ENCODE measurements around the gene TADA2B.
"Not testable (repeated sequence)": the region's sequence is repeated elsewhere in the genome, so short reads cannot be mapped to it uniquely, and the experiment has no call there.

Gene TADA2B

GRCh38 chr4:7077371-7077770 lies 34.2 kb downstream of the TADA2B start:
- no peak overlapping the region for H3K4me3 ChIP-seq (ENCODE audit: low read length)
- no peaks in the 10 kb centered on the region for H3K9me3 ChIP-seq (ENCODE audit: insufficient read depth, low read length)
- no peaks in the 10 kb centered on the region for H4K20me1 ChIP-seq (ENCODE audit: insufficient read depth, low read length)
- H3K27me3 ChIP-seq (ENCODE audit: low read depth, low read length) = peaks cover 7% of the 10 kb centered on the region; the same call in 1 of the 2 replicates
- H3K27ac ChIP-seq (ENCODE audit: low read length) = no peak overlapping the region
- no peak overlapping the region for H2AFZ ChIP-seq (ENCODE audit: low read depth, low read length)
- H3K36me3 ChIP-seq (replicated peaks; ENCODE audit: low read depth, low read length) = no peaks in the 10 kb centered on the region
- TF ChIP-seq CTCF (IDR thresholded peaks at IDR 0.05; ENCODE audit: low read depth, low read length) (no peak), EZH2phosphoT487 (IDR thresholded peaks at IDR 0.05; ENCODE audit: low read depth) (no peak)
- H3K79me2 ChIP-seq (ENCODE audit: low read length) = no peaks in the 10 kb centered on the region
- no peak overlapping the region for H3K9ac ChIP-seq (ENCODE audit: low read length)
- no peak overlapping the region for H3K4me2 ChIP-seq (ENCODE audit: low read length)
- H3K4me1 ChIP-seq (ENCODE audit: low read length) = no peaks in the 10 kb centered on the region

GRCh38 chr4:7078025-7078424 lies 34.9 kb downstream of the TADA2B start:
- no peak overlapping the region for H2AFZ ChIP-seq (ENCODE audit: low read depth, low read length)
- TF ChIP-seq CTCF (IDR thresholded peaks at IDR 0.05; ENCODE audit: low read depth, low read length) = no peak
- no peak for TF ChIP-seq EZH2phosphoT487 (IDR thresholded peaks at IDR 0.05; ENCODE audit: low read depth)
- H3K27ac ChIP-seq (ENCODE audit: low read length) = no peak overlapping the region
- H3K4me1 ChIP-seq (ENCODE audit: low read length) = no peaks in the 10 kb centered on the region
- H3K36me3 ChIP-seq (replicated peaks; ENCODE audit: low read depth, low read length) = no peaks in the 10 kb centered on the region
- H3K9ac ChIP-seq (ENCODE audit: low read length) = no peak overlapping the region
- H3K27me3 ChIP-seq (ENCODE audit: low read depth, low read length) = 0 out of 2 replicates have a peak, but pooled peaks cover 5% of the 10 kb centered on the region
- no peaks in the 10 kb centered on the region for H3K9me3 ChIP-seq (ENCODE audit: insufficient read depth, low read length)
- H3K4me3 ChIP-seq (ENCODE audit: low read length) = no peak overlapping the region
- no peaks in the 10 kb centered on the region for H4K20me1 ChIP-seq (ENCODE audit: insufficient read depth, low read length)
- no peak overlapping the region for H3K4me2 ChIP-seq (ENCODE audit: low read length)
- H3K79me2 ChIP-seq (ENCODE audit: low read length) = no peaks in the 10 kb centered on the region

- not testable (repeated sequence) for H3K27ac ChIP-seq (ENCODE audit: low read length); H2AFZ ChIP-seq (ENCODE audit: low read depth, low read length); H3K36me3 ChIP-seq (replicated peaks; ENCODE audit: low read depth, low read length); H3K4me3 ChIP-seq (ENCODE audit: low read length); H3K79me2 ChIP-seq (ENCODE audit: low read length); H3K9me3 ChIP-seq (ENCODE audit: insufficient read depth, low read length); H4K20me1 ChIP-seq (ENCODE audit: insufficient read depth, low read length); H3K4me2 ChIP-seq (ENCODE audit: low read length); H3K4me1 ChIP-seq (ENCODE audit: low read length); H3K9ac ChIP-seq (ENCODE audit: low read length); H3K27me3 ChIP-seq (ENCODE audit: low read depth, low read length)
These were observed 36.3 kb downstream of the TADA2B start for GRCh38 chr4:7079483-7079882.

GRCh38 chr4:7079909-7080308 lies 36.7 kb downstream of the TADA2B start:
- not testable (repeated sequence) for H3K4me3 ChIP-seq (ENCODE audit: low read length); H3K9ac ChIP-seq (ENCODE audit: low read length); H4K20me1 ChIP-seq (ENCODE audit: insufficient read depth, low read length); H3K27ac ChIP-seq (ENCODE audit: low read length); H3K79me2 ChIP-seq (ENCODE audit: low read length); H3K36me3 ChIP-seq (replicated peaks; ENCODE audit: low read depth, low read length); H3K9me3 ChIP-seq (ENCODE audit: insufficient read depth, low read length); H2AFZ ChIP-seq (ENCODE audit: low read depth, low read length); H3K27me3 ChIP-seq (ENCODE audit: low read depth, low read length); H3K4me1 ChIP-seq (ENCODE audit: low read length); H3K4me2 ChIP-seq (ENCODE audit: low read length)

GRCh38 chr4:7083597-7084563 lies 40.7 kb downstream of the TADA2B start:
- Histone ChIP-seq H3K9me3 (ENCODE audit: insufficient read depth, low read length) (peaks cover 7% of the 10 kb centered on the region), H3K79me2 (ENCODE audit: low read length) (no peaks in the 10 kb centered on the region), H3K4me3 (ENCODE audit: low read length) (no peak overlapping the region), H2AFZ (ENCODE audit: low read depth, low read length) (no peak overlapping the region), H4K20me1 (ENCODE audit: insufficient read depth, low read length) (no peaks in the 10 kb centered on the region), H3K27me3 (ENCODE audit: low read depth, low read length) (peaks cover 9% of the 10 kb centered on the region; the same call in 1 of the 2 replicates), H3K4me1 (ENCODE audit: low read length) (no peaks in the 10 kb centered on the region), H3K36me3 (replicated peaks; ENCODE audit: low read depth, low read length) (no peaks in the 10 kb centered on the region), H3K4me2 (ENCODE audit: low read length) (no peak overlapping the region), H3K27ac (ENCODE audit: low read length) (no peak overlapping the region), H3K9ac (ENCODE audit: low read length) (no peak overlapping the region)
- TF ChIP-seq CTCF (IDR thresholded peaks at IDR 0.05; ENCODE audit: low read depth, low read length) = no peak
- no peak for TF ChIP-seq EZH2phosphoT487 (IDR thresholded peaks at IDR 0.05; ENCODE audit: low read depth)

- H2AFZ ChIP-seq (ENCODE audit: low read depth, low read length); H3K4me2 ChIP-seq (ENCODE audit: low read length); H3K36me3 ChIP-seq (replicated peaks; ENCODE audit: low read depth, low read length); H3K4me3 ChIP-seq (ENCODE audit: low read length); H3K9me3 ChIP-seq (ENCODE audit: insufficient read depth, low read length); H3K9ac ChIP-seq (ENCODE audit: low read length); H3K27ac ChIP-seq (ENCODE audit: low read length); H3K79me2 ChIP-seq (ENCODE audit: low read length); H4K20me1 ChIP-seq (ENCODE audit: insufficient read depth, low read length); H3K4me1 ChIP-seq (ENCODE audit: low read length): not testable (repeated sequence)
- peaks cover 12% of the 10 kb centered on the region; the same call in 1 of the 2 replicates for H3K27me3 ChIP-seq (ENCODE audit: low read depth, low read length)
These were observed 41.4 kb downstream of the TADA2B start for GRCh38 chr4:7084564-7084961.
